K562 (cell line): ENCODE data around the gene BRD7.

Source experiments
- HNRNPLL ChIP-seq: fragments of 200-400 bp; formaldehyde crosslinking; IDR thresholded peaks from 2 replicates; pipeline ENCODE4 v1.6.1; 2017; ENCODE audit warnings: low read length, low read depth, mild to moderate bottlenecking; ENCODE audit not compliant: poor library complexity, severe bottlenecking
- TF ChIP-seq, protein P1 (sequence below), 3 experiments: IDR thresholded peaks in 2 of 3; conservative IDR thresholded peaks in 1 of 3; 2 replicates each; pipeline ENCODE4 v1.5.1; 2011 to 2012; ENCODE audit warnings: low read length in 3 of 3, mild to moderate bottlenecking in 3 of 3, control low read depth in 2 of 3, improper control_type of control experiment in 1 of 3, inconsistent platforms in 1 of 3, low read depth in 1 of 3, mixed read lengths in 1 of 3, moderate library complexity in 1 of 3; ENCODE audit not compliant: insufficient read depth in 2 of 3

DNA sequence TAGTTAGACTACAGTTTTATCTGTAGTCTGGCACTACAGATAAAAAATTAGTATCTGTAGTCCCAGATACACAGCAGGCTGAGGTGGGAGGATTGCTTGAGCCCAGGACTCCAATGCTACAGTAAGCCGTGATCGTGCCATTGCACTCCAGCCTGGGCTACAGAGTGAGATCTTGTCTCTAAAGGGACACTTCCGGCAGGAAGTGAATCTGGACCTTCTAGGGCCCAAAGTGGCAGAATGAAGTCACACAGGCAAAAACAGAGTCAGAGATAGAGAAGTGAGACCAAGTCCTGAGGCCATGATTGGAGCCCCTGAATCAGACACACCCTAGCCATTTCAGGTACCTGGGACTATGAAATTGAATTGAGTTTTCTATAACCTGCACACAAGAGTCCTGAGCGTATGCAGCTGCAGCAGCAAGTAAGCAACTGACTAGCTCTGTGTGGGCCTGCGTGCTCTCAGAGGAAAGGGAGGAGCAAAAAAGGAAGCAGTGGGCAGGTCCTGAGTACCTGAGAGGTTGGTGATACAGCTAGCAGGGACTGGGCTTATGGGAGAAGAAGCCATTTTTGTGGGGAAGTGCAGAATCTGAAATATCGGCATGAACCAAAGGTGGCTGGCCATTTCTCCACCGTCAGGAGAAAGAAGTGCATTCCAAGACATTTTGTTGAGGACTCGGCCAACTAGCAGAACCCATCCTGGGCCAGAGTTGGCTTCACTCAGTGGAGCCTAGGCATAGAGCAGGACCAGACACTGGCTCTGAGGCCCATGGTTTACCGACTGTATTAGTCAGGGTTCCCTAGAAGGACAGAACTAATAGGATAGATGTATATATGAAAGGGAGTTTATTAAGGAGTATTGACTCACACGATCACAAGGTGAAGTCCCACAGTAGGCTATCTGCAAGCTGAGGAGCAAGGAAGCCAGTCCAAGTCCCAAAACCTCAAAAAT lies 27.2 kb upstream of the BRD7 start:
- TF ChIP-seq, protein P1, sequence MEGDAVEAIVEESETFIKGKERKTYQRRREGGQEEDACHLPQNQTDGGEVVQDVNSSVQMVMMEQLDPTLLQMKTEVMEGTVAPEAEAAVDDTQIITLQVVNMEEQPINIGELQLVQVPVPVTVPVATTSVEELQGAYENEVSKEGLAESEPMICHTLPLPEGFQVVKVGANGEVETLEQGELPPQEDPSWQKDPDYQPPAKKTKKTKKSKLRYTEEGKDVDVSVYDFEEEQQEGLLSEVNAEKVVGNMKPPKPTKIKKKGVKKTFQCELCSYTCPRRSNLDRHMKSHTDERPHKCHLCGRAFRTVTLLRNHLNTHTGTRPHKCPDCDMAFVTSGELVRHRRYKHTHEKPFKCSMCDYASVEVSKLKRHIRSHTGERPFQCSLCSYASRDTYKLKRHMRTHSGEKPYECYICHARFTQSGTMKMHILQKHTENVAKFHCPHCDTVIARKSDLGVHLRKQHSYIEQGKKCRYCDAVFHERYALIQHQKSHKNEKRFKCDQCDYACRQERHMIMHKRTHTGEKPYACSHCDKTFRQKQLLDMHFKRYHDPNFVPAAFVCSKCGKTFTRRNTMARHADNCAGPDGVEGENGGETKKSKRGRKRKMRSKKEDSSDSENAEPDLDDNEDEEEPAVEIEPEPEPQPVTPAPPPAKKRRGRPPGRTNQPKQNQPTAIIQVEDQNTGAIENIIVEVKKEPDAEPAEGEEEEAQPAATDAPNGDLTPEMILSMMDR (IDR thresholded peaks at IDR 0.05 in 2 of 3, conservative IDR thresholded peaks at IDR 0.05 in 1 of 3; ENCODE audit: insufficient read depth in 2 of 3, low read depth in 1 of 3, low read length in 3 of 3), result no peak
- TF ChIP-seq HNRNPLL, result no peak
